ENCODE measurements around the gene KAZALD1. TPM values are rescaled to one million over a fixed set of nuclear protein-coding genes. Genes with fewer than 3 reads are reported as not detected.

The KAZALD1 gene
- polyA plus RNA-seq, 1 of the 3 experiments (the other 2 are of a cell fraction) = 3.0 TPM

GRCh38 chr10:101044117-101044516 lies 17.7 kb upstream of the KAZALD1 start:
- POLR2A ChIA-PET = interaction anchor here (1.4 to 2.1 kb wide), 5 partner anchors 13 to 44 kb away, joined by 3 to 16 read pairs (median 8); partner anchors contain the start of genes PDZD7 and SFXN3
- H3K27ac ChIP-seq (ENCODE audit: low read depth in 2 of 2, low read length in 1 of 2) = peak overlapping the region in 1 of 2 experiments; percentile 97; a peak in 3 of 4 replicates
- 100% methylated on average over 2 of the region's 2 CpGs for WGBS (ENCODE audit: low lambda C conversion rate)

More at GRCh38 chr10:101044117-101044516, 17.7 kb upstream of the KAZALD1 start:
- TF ChIP-seq ZBTB33 (IDR thresholded peaks at IDR 0.05; ENCODE audit: borderline replicate concordance, low read depth) = no peak
- TF ChIP-seq RFX5 (IDR thresholded peaks at IDR 0.05; ENCODE audit: low read length) = no peak
- no peak for TF ChIP-seq RXRA (IDR thresholded peaks at IDR 0.05; ENCODE audit: borderline replicate concordance, low read depth)
- no peak for TF ChIP-seq EP300 (IDR thresholded peaks at IDR 0.05; ENCODE audit: borderline replicate concordance in 1 of 2, low read depth in 1 of 2, low read length in 1 of 2)
- TF ChIP-seq EZH2phosphoT487 (IDR thresholded peaks at IDR 0.05; ENCODE audit: borderline replicate concordance, low read depth) = no peak
- TF ChIP-seq REST (IDR thresholded peaks at IDR 0.05; ENCODE audit: low read depth, low read length) = no peak
- CTCF ChIA-PET = interaction anchor here (0.8 to 9.5 kb wide), 10 partner anchors 7 to 170 kb away, joined by 3 to 98 read pairs (median 42); partner anchors contain the start of genes KAZALD1, PDZD7 and SFXN3
- no peaks in the 10 kb centered on the region for H3K9me2 ChIP-seq
- no peak for DNase-seq
- no peak overlapping the region for H3K4me3 ChIP-seq (ENCODE audit: low read depth in 2 of 2, low read length in 1 of 2)
- no peaks in the 10 kb centered on the region for H3K9me3 ChIP-seq
- H3K79me2 ChIP-seq (ENCODE audit: insufficient read depth) = peaks cover 6% of the 10 kb centered on the region; the same call in 1 of the 2 replicates
- no peak overlapping the region for H2AFZ ChIP-seq (ENCODE audit: low read depth)
- no peaks in the 10 kb centered on the region for H4K20me1 ChIP-seq (ENCODE audit: insufficient read depth)
- H3K27me3 ChIP-seq (ENCODE audit: insufficient read depth) = no peaks in the 10 kb centered on the region
- no peak overlapping the region for H3K9ac ChIP-seq
- H3K4me2 ChIP-seq = no peak overlapping the region
- H3F3A ChIP-seq (replicated peaks; ENCODE audit: insufficient read depth) = peaks cover 42% of the 10 kb centered on the region
- peaks cover 3 to 7% of the 10 kb centered on the region in 2 experiments for H3K36me3 ChIP-seq (replicated peaks in 1 of 2; ENCODE audit: control insufficient read depth in 1 of 2, insufficient read depth in 2 of 2, low read length in 1 of 2)
- peaks cover 10 to 18% of the 10 kb centered on the region in 2 experiments for H3K4me1 ChIP-seq (ENCODE audit: control insufficient read depth in 1 of 2, insufficient read depth in 2 of 2, low read depth in 1 of 2, low read length in 1 of 2)

All from SK-N-SH (cell line).